LNCAP (cell line): ENCODE data around the gene ZNF451.

Experiments used
- TF ChIP-seq, protein P1 (sequence below): fragments of 450-650 bp; IDR thresholded peaks from 2 replicates; pipeline ENCODE4 v1.5.1; 2017; ENCODE audit warnings: mild to moderate bottlenecking

The ZNF451 gene

DNA sequence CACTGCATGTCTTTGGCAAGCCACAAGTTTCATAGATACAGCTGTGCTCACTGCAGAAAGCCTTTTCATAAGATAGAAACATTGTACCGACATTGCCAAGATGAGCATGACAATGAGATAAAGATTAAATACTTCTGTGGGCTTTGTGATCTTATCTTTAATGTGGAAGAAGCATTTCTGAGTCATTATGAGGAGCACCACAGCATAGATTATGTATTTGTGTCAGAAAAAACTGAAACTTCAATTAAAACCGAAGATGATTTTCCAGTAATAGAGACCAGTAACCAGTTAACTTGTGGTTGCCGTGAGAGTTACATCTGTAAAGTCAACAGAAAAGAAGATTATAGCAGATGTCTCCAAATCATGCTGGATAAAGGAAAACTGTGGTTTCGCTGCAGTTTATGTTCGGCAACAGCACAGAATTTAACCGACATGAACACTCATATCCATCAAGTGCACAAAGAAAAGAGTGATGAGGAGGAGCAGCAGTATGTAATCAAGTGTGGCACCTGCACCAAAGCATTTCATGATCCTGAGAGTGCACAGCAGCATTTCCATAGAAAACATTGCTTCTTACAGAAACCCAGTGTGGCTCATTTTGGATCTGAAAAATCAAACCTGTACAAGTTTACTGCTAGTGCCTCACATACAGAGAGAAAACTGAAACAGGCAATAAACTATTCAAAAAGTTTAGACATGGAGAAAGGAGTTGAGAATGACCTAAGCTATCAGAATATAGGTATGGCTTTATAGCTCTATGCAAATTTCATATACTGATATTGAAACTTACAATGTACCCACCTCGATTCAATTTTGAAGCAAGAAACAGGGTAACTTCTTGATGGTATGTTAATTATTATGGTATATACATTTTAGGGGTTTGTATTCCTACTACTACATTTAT is 58.2 kb downstream of the ZNF451 start:
- TF ChIP-seq, protein P1, sequence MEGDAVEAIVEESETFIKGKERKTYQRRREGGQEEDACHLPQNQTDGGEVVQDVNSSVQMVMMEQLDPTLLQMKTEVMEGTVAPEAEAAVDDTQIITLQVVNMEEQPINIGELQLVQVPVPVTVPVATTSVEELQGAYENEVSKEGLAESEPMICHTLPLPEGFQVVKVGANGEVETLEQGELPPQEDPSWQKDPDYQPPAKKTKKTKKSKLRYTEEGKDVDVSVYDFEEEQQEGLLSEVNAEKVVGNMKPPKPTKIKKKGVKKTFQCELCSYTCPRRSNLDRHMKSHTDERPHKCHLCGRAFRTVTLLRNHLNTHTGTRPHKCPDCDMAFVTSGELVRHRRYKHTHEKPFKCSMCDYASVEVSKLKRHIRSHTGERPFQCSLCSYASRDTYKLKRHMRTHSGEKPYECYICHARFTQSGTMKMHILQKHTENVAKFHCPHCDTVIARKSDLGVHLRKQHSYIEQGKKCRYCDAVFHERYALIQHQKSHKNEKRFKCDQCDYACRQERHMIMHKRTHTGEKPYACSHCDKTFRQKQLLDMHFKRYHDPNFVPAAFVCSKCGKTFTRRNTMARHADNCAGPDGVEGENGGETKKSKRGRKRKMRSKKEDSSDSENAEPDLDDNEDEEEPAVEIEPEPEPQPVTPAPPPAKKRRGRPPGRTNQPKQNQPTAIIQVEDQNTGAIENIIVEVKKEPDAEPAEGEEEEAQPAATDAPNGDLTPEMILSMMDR, result no peak

DNA sequence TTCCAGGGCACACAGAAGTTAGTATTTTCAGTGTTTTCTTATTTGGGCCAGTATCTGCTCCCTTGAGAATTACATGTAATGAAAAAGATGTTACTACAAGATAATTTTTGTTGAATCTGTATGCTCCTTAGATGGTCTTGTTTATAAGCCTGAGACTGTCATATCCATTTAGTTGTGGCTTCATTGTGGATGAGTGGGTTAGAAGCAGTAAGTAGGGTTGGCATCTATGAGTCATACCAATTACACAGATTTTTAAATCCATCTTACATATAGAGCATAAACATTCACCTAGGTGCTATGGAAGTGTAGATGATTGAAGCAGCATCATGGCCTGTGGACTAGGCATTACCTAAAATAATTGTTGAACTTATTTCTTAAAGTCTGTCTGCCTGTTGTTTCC is 68.7 kb downstream of the ZNF451 start:
- TF ChIP-seq, protein P1, result no peak

DNA sequence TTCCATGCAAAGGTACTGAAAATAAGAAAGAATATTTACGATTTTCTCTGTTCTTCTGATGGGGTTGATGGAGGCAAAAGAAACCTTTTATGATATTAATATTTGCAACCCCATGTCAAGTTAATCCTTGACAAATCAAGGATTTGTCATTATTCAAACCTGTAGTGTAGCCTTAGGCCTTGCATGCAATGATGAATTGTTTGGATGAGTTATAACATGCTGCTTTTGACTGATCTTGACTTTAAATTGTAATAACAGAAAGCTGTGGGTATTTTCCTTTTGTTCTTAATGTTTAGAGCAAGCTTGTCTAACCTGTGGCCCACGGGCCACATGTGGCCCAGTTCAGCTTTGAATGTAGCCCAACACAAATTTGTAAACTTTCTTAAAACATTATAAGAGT is 69.1 kb downstream of the ZNF451 start:
- TF ChIP-seq, protein P1, result no peak

DNA sequence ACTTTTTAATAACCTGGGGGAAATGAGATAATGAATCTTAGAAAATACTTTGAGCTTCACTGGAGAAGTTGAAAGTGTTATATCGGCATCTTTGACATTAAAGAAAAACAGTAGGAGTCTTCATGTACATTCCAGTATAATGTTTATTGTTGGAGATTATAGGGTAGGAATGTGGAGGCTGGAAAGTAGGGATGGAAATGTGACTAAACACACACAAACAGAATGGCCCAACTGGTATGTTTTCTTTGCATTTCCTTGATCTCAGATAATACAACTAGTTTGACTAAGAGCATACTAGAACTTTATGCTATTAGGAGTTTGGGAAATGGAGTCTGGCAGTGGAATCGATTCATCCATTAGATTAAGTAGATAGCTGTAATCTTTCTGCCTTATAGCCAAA is 72.0 kb downstream of the ZNF451 start:
- TF ChIP-seq, protein P1, result no peak

DNA sequence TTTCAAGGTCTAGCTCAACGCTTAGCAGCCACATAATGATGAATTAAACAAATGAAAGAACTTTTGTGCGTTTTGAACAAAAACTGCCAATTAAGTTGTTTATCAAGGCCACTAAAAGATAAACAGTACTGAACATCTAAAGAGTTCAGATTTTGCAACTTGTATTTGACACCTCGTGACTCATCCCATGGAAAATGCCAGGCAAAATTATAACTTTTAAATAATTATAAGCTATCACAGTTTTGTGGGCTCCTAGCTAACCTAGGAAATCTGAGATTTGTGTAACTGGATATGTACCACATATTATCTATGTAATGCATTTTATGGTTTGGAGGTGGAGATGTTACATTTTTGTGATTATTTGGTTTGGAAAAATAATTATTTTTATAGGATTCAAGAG is 72.5 kb downstream of the ZNF451 start:
- TF ChIP-seq, protein P1, result no peak

DNA sequence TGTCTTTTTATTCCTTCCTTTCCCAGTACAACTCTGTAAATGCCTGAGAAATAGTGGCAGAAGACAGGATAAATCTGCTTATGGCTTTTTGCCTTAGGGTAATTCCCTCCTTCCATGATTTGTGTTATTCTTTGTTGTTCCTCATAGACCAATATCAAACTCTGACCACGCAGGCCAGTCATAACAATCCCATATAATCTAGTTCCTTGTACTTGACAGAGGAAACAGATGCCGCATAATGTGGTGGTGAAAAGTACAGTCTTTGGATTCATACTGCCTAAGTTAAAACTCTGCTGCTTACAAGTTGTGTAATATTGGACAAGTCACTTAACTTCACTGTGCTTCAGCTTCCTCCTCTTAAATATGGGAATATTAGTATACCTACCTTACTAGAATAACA is 74.0 kb downstream of the ZNF451 start:
- TF ChIP-seq, protein P1, result no peak

DNA sequence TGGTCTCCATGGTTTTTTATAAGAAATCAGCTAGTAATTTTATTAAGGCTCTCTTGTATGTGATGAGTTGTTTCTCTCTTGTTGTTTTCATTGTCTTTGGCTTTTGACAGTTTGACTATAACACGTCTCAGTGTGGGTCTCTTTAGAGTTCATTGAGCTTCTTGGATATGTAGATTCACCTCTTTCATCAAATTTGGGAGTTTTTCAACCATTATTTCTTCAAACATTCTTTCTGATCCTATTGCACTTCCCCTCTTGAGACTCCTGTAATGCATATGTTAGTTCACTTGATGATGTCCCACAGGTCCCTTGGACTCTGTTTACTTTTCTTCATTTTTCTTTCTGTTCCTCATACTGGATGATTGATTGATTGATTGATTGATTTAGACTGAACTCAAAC is 75.1 kb downstream of the ZNF451 start:
- TF ChIP-seq, protein P1, result no peak
